ENCODE data around the gene JPH3.

The JPH3 gene

GRCh38 chr16:87628246-87628923 is 26.1 kb downstream of the JPH3 start:
- DNase-seq, result no peak

GRCh38 chr16:87628940-87629339 is 26.6 kb downstream of the JPH3 start:
- no peak for DNase-seq

DNA sequence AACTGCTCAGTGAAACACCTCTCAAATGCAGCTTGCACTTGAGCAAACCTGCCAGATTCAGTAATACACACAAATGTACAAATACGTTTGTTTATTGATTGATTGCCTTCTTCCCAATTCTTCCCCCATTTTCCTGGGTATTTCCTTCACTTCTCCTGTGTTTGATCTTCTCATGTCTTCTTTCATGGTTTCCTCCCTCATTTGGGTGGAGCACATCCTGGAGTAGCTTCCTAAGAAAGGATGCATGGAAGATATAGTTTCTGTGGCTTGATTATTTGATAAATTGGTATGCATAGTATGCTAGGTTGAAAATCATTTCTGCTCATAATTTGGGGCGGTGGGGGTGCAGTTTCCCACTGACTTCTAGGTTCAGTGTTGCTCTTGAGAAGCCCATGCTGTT is 28.8 kb downstream of the JPH3 start:
- DNase-seq, result no peak

GRCh38 chr16:87634411-87634810 is 32.1 kb downstream of the JPH3 start:
- no peak for DNase-seq

DNA sequence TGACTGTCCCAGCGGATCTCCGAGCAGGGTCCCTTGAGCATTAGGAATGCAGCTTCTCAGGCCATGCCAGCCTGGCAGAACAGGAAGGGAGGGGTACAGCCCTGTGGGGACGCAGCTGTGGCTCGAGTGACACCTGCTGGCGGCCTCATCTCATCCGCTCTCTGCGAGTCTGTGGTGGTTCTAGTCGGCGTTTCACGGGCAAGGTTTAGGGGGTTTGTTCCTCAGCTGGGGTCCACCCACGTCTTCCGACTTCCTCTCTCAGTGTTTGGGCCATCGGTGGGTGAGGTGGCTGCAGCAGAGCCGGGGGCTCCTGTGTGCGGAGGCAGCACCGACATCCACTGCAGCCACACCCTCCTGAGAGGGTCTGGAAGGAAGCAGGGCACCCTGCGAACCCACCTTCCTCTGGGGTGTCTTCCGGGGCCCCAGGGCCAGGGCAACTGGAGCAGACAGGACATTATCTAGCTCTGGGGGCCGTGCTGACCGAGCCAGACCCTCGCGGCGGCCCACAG is 33.3 kb downstream of the JPH3 start:
- peak; percentile 17 for DNase-seq

DNA sequence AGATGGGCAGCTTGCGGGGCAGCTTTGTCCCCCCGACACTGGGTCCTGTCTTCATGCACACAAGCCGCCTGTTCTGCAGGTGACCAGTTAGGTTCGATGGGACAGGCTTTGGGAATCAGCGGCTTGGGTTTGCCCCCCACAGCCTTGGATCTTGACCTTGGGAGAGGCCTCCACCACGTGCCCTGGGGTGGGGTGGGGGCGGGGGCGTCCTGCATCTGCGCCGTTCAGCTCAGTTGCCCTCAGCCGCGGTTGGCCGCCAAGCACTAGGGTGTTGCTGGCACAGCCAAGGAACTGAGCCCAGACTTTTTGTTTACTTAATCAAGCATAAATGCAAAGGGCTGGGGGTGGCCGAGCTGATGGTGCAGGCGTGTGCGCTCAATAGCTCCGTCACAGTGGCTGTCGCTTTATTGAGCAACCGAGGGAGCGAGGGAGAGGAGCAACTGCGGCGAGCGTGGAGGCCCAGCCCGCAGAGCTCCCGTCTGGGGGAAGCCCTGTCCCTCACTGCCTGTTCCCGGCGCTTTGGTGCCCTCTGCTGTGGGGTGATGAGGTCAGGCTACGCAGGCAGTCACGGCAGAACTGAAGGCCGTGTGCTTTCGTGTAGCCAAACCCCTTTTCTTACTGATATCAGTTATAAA is 33.9 kb downstream of the JPH3 start:
- DNase-seq, result peak; percentile 51

GRCh38 chr16:87636741-87637140 is 34.4 kb downstream of the JPH3 start:
- DNase-seq, result no peak

- DNase-seq, result no peak
Observed at GRCh38 chr16:87637357-87637756, 35.0 kb downstream of the JPH3 start.

DNA sequence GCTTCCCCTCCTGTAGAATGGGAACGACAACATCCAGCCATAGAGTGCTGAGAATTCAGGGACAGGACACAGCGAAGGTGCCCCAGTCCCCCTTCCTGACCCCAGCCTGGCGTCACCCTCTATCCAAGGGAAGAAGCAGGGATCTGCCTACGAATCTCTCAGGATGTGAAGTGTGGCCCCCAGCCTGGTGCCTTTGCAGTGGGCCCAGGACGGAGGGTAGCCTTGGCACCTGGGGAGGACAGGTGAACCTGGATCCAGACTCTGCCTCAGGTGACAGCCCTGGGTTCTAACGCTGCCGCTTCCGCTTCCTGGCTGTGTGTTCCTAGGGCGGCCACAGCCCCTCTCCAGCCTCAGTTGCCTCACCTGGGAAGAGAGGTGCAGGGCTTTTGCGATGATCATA is 36.4 kb downstream of the JPH3 start:
- no peak for DNase-seq

GRCh38 chr16:87641721-87642120 is 39.4 kb downstream of the JPH3 start:
- no peak for DNase-seq

DNA sequence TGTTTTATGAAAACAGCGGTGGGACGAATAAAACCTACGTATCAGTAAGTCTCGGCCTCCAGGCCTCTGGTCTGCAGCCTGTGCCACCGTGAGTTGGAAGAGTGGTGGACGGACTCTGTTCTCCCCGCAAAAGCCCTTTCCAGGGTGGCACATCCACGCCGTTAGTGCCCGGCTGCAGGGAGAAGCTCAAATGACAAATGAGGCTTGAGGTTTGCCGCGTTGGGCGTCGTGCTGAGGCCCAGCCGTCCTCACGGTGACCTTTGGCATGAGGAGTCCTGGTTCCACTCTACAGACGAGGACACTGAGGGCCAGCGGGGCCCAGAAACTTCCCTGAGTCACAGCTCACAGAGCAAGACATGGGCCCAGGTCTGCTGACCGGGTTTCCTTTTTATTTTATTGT is 40.2 kb downstream of the JPH3 start:
- DNase-seq, result no peak

DNA sequence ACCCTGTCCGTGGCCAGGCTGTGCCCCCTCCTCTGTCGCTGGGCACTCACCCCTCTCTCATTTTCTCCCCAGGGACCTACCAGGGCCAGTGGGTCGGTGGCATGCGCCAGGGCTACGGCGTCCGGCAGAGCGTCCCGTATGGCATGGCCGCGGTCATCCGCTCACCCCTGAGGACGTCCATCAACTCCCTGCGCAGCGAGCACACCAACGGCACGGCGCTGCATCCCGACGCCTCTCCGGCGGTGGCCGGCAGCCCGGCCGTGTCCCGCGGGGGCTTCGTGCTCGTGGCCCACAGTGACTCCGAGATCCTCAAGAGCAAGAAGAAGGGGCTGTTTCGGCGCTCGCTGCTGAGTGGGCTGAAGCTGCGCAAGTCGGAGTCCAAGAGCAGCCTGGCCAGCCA is 41.9 kb downstream of the JPH3 start:
- DNase-seq, result no peak

DNA sequence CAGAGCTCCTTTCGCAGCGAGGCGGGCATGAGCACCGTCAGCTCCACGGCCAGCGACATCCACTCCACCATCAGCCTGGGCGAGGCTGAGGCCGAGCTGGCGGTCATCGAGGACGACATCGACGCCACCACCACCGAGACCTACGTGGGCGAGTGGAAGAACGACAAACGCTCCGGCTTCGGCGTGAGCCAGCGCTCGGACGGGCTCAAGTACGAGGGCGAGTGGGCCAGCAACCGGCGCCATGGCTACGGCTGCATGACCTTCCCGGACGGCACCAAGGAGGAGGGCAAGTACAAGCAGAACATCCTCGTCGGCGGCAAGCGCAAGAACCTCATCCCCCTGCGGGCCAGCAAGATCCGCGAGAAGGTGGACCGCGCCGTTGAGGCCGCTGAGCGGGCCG is 42.3 kb downstream of the JPH3 start:
- no peak for DNase-seq

DNA sequence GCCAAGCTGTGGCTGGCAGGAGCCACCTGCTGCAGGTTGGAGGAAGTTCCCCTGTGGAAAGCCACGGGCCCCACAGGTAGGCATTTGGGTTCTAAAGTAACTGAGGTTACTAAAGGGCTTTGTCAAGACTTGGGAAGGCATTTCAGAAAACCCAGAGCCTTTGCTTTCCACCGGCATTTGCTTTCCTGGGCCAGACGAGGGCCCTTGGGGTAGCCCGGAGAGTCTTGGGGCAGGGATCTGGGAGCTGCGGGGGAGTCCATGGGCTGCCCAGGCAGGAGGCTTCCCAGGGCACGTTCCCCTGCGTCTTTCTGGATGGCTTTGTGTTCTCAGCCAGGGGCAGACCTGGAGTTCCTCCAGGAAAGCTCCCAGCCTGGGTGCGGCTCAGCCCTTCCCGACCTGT is 43.5 kb downstream of the JPH3 start:
- DNase-seq, result no peak

DNA sequence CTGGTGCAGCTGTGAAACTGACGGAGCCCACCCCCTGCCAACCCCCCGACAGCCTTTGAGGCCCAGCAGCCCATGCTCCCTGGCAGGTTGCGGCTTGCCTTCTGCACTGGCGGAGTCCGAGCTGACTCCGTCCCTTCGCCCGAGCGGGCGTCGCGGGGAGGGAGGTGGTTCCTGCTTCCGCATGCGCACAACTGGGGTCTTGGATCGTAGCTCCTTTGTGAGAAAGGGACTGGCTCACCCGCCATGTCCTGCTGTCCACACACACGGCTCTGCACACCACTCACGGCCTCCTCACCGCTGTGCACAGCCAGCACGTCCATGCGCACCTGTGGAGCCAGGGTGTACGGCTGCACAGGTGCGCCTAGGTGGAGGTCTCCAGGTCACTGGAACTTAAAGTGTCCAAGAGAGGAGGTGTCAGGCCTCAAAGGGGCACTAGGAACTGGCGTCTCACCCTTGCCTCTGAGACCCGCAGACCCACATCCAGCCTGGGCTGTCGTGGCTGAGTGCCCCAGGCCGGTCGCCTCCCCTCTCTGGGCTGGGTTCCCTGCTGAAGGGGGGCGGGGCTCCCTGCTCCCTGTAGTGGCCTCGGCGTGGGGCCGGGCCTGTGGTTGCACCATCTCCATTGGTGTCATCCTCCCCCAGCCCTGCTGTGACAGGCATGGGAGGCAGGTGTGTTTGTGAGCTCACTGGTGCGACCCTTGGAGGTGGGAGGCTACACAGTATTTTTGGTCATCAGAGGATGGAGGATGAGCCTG is 45.3 kb downstream of the JPH3 start:
- no peak for DNase-seq

- DNase-seq, result no peak
Observed at GRCh38 chr16:87648236-87648635, 45.9 kb downstream of the JPH3 start.

DNA sequence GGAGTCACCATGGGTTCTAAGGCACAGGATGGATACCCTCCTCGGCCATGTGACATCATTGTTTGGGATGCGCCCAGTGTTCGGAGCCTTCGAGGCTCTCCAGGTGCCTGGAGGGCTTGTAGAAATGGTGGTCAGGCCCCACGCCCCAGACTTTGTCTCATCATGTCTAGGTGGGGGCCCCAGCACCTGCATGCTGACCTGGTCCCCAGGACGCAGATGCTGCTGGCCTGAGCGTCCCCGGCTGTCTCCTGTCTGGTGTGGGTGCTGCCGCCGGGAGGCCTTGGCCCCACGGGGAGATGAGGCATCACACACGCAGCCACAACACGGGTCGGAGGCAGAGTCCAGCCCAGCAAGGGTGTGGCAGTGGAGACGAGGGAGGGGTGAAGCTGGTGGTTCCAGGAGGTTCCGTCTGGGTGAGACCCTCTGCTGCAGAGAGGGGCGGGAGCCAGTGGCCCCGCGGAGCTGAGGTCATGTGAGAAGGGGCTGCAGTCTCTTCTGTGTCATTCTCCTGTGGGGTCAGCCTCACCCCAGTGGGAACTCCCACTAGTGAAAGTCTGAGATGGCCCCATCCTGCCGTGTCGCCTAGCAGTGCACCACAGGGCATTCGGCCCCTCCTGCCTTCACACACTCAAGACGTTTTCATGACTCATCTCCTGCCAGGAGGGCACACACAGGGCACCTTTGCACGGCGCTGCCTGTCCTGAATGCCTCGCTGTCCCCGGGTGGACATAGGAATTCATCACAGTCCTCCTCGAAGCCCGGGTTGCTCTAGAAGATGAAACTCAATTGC is 46.6 kb downstream of the JPH3 start:
- DNase-seq, result no peak

DNA sequence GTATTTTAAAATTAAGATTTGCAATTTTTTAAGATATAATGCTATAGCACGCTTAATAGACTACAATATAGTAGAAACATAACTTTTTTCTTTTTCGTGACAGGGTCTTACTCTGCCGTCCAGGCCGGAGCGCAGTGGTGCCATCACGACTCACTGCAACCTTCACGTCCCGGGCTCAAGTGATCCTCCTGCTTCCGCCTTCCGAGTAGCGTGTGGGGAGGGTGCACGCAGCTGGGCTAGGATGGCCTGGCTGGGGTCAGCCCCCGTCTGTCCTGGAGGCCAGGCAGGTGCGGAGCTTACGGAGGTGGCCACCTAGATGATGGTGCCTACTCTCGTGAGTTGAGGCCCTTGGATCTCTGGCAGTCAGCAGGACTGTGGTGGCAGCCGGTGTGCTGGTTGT is 50.1 kb downstream of the JPH3 start:
- DNase-seq, result no peak

DNA sequence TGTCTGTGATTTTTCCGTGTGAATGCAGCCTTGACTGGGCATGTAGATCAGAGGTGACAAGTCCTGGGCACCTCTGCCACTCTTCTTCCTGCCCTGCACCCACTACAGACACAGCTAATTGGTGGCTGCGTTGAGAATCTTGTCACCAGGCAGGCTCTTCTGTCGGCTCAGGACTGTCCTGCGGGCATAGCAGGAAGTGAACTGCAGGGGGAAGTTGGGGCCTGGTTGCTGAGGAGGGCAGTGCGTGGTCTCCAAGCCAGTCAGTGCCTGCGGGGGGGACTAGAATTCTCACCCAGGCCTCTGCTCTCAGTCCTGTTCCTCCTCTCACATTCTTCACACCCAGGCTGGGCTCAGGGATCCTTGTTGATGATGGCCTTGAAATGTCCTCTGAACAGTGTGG is 50.5 kb downstream of the JPH3 start:
- no peak for DNase-seq

- DNase-seq, result no peak
Observed at GRCh38 chr16:87653234-87653633, 50.9 kb downstream of the JPH3 start.

GRCh38 chr16:87654826-87655225 is 52.5 kb downstream of the JPH3 start:
- DNase-seq, result no peak

DNA sequence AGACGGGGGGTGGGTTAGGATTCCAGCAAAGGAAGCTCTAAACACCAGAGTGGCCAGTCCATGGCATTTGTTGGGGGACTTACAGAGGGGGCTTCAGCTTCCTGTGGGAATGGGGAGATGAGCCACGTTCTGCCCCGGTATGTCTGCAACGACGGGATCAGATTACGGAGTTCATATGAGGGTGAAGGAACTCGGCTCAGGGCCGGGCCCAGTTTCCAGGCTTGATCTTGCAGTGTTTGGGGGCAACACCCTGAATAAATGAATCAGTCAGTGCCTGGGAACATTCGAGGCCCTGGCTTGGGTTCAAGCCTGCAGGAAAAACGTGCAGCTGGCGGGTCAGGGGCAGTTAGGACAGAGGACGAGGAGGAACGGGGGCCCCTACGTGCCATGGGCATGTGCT is 54.0 kb downstream of the JPH3 start:
- no peak for DNase-seq

DNA sequence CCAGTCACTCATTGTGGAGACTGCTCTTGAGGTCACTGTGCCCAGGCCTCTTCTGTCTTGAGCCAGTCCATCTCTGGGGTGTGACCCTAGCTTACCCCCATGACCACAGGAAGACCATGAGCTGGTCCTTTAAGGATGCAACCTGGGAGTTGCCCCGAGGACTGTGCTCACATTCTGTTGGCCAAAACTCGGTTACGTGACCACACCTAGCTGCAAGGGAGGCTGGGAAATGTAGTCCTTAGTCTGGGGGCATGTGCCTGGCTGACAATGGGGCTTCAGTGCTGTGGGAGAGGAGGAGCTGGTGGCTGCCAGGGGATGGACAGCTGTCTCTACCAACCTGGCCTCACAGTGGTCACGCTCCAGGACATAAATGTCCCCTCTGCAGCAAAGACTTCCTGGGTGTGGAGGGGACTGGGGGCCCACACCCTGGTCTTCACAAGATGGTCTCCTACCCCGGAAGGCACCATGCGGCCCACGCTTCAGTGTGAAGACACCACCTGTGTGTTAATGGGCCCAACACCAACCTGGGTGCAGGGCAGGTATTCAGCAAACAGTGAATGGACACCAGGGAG is 55.4 kb downstream of the JPH3 start:
- no peak for DNase-seq

All from GDM1 (cell line).